Heart right ventricle (tissue), 16 donors: ENCODE data around the gene NME3. TPM values are rescaled to one million over a fixed set of nuclear protein-coding genes. Genes with fewer than 3 reads are reported as not detected.
A peak's percentile ranks its signal among the peaks of the same experiment; 100 is the strongest.

ENCODE experiments used
- ATAC-seq, 8 donors: fragments of 200-7000 bp; cut with Tn5 transposase; one replicate each; pipeline ENCODE4 v1.9.1; 2020; ENCODE audit warnings: mild to moderate bottlenecking in 8 of 8, moderate library complexity in 8 of 8, moderate number of reproducible peaks in 1 of 8
- DNase-seq, 2 donors: peaks; one replicate each; pipeline ENCODE4 v3.0.0-alpha.2; 2020
- H3K27ac ChIP-seq, 10 donors: fragments of 200-600 bp; sonication (generic) in 2 of 10; one replicate each; pipeline versions ENCODE4 v1.5.0 to v1.8.0; 2020 to 2022; ENCODE audit warnings: mild to moderate bottlenecking in 3 of 10
- H3K27me3 ChIP-seq, 7 donors: fragments of 200-600 bp; one replicate each; pipeline ENCODE4 v1.8.0; 2021 to 2022; ENCODE audit warnings: mild to moderate bottlenecking in 2 of 7
- H3K36me3 ChIP-seq, 9 donors: fragments of 200-600 bp; sonication (generic) in 1 of 9; one replicate each; pipeline versions ENCODE4 v1.5.0 to v1.8.0; 2020 to 2022; ENCODE audit warnings: mild to moderate bottlenecking in 2 of 9
- H3K4me1 ChIP-seq, 9 donors: fragments of 200-600 bp; sonication (generic) in 1 of 9; one replicate each; pipeline versions ENCODE4 v1.5.0 to v1.8.0; 2020 to 2022; ENCODE audit warnings: mild to moderate bottlenecking in 4 of 9
- H3K4me3 ChIP-seq, 10 donors: fragments of 200-600 bp; sonication (generic) in 2 of 10; one replicate each; pipeline versions ENCODE4 v1.5.0 to v1.8.0; 2020 to 2022; ENCODE audit warnings: mild to moderate bottlenecking in 7 of 10, moderate library complexity in 2 of 10
- H3K9me3 ChIP-seq, 11 donors: fragments of 200-600 bp in 10 of 11; sonication (generic) in 2 of 11; one replicate each; pipeline versions ENCODE4 v1.5.0 to v1.8.0; 2013 to 2022; ENCODE audit warnings: mild to moderate bottlenecking in 2 of 11, control low read depth in 1 of 11, moderate library complexity in 1 of 11
- WGBS, 2 donors: extraction: QIAGEN DNeasy Blood & Tissue Kit; methylation state at CpG; one replicate each; pipeline ENCODE4 v1.1.7; 2013; ENCODE audit warnings: inconsistent platforms in 1 of 2; 5-methylcytosine and 5-hydroxymethylcytosine counted together
- intact Hi-C, 10 donors: fragments of 100-400 bp; cut with DNase I; formaldehyde crosslinking; loops; one replicate each; pipeline versions ENCODE4 v1.11.1 to v1.14.2; 2022
- polyA plus RNA-seq, 2 donors: library from polyadenylated mRNA; stranded (reverse); fragments of 200-250 nt; gene quantifications; one replicate each; pipeline ENCODE4 v1.2.3, GENCODE V29; 2013
- total RNA-seq, 10 donors: library from RNA; stranded (reverse); fragmentation: NEBNext Ultra II Directional in 3 of 10; extraction: Animal tissue kit (Norgen Biotek cat#: 25700) in 3 of 10; gene quantifications; one replicate each; pipeline versions ENCODE4 v1.2.1 to v1.2.4, GENCODE V29; 2021 to 2023
- TF ChIP-seq, protein P1 (sequence below), 9 donors: fragments of 200-600 bp; sonication (generic) in 2 of 9; IDR thresholded peaks; one replicate each; pipeline versions ENCODE4 v1.5.0 to v1.8.0; 2021 to 2022; ENCODE audit warnings: antibody characterized with exemption in 9 of 9, mild to moderate bottlenecking in 5 of 9, moderate library complexity in 1 of 9
- donor health status: Arrhythmogenic right ventricular cardiomyopathy.
- donor health status: ischemic (EF 13 %, LVEDD 7.1; RV severe dilation, severe dysfunction).
- donor health status: healthy with polysubstance abuse.
- donor health status: DM: no; HTN: yes; CAD: no.
- donor health status: DM: no; HTN: no; CAD: no.
- donor health status: ischemic (EF 25% LVEDD 6.9; RV normal size, moderate dysfunction).
- donor health status: ischemic (EF 25% LVEDD 5.7; RV mildly dilated, moderate dysfunction).
- donor health status: healthy.
- donor health status: DM: yes; HTN: yes; CAD: no.
- donor health status: Ischemic cardiomyopathy.
- donor health status: ischemic (EF 35%, LVEDD 5.7; RV mildly dilated, moderate dysfunction).
- donor health status: nonischemic (EF 11% LVEDD 7.7; RV severe dilation, severe dysfunction).
- donor health status: DM: yes; HTN: yes; CAD: no.
- donor health status: PGD.
- donor health status: ischemic (EF 29% LVEDD 5.4; RV normal size, mild dysfunction).
- donor health status: nonischemic (EF 23%, LVEDD 6.1; RV moderate dilation, normal function).

NME3 gene
- total and polyA plus RNA-seq, 12 donors, result 21.8 to 176 (median 31.6) TPM

DNA sequence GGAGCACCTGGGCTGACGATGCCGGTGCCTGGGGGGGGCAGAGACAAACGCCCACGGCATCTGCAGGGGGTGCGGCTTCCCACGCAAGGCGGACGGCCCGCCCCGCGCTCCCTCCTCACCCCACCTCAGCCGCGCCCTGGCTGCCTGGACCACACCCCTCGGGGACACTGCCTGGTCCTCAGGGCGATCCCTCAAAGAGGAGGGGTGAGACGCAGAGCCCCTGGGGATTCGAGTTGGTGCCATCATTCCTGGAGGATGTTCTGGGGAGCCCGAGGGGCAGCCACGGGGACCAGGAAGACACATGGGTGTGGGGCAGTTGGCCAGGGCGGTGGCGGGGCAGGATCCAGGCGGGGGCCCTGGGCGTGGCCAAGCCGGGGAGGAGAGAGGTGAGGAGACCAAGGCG is 18.3 kb upstream of the NME3 start:
- Histone ChIP-seq H3K9me3 (no peaks in the 10 kb centered on the region), H3K27ac (no peak overlapping the region), H3K4me3 (no peak overlapping the region), H3K4me1 (peaks cover 0 to 18% (median 8%) of the 10 kb centered on the region in 9 donors), H3K27me3 (no peaks in the 10 kb centered on the region), H3K36me3 (peaks cover 0 to 63% (median 12%) of the 10 kb centered on the region in 9 donors)
- ATAC-seq (no peak), DNase-seq (peak in 1 of 2 donors; percentile 13)
- 90 to 92% methylated on average over 25 of the region's 25 CpGs for WGBS, 2 donors
- TF ChIP-seq, protein P1, sequence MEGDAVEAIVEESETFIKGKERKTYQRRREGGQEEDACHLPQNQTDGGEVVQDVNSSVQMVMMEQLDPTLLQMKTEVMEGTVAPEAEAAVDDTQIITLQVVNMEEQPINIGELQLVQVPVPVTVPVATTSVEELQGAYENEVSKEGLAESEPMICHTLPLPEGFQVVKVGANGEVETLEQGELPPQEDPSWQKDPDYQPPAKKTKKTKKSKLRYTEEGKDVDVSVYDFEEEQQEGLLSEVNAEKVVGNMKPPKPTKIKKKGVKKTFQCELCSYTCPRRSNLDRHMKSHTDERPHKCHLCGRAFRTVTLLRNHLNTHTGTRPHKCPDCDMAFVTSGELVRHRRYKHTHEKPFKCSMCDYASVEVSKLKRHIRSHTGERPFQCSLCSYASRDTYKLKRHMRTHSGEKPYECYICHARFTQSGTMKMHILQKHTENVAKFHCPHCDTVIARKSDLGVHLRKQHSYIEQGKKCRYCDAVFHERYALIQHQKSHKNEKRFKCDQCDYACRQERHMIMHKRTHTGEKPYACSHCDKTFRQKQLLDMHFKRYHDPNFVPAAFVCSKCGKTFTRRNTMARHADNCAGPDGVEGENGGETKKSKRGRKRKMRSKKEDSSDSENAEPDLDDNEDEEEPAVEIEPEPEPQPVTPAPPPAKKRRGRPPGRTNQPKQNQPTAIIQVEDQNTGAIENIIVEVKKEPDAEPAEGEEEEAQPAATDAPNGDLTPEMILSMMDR (IDR thresholded peaks at IDR 0.05), result no peak
- intact Hi-C loops, result loop anchor here in 1 of 10 donors (10.0 kb wide), 1 partner anchor 55 kb away; no protein-coding TSS in a partner anchor

- H3K9me3 ChIP-seq, result no peaks in the 10 kb centered on the region
- TF ChIP-seq, protein P1 (IDR thresholded peaks at IDR 0.05), result no peak
- 62 to 69% methylated on average over 18 to 19 of the region's 19 CpGs for WGBS, 2 donors
- no peak overlapping the region for H3K4me3 ChIP-seq
- no peak for ATAC-seq
- peaks cover 4 to 27% (median 15%) of the 10 kb centered on the region in 9 donors for H3K4me1 ChIP-seq
- no peak overlapping the region for H3K27ac ChIP-seq
- DNase-seq, result peak; percentile 7 to 10
- peaks cover 0 to 63% (median 12%) of the 10 kb centered on the region in 9 donors for H3K36me3 ChIP-seq
- H3K27me3 ChIP-seq, result no peaks in the 10 kb centered on the region
- intact Hi-C loops, result no loop called here
Measured at GRCh38 chr16:1788708-1789100, 17.4 kb upstream of the NME3 start.

- TF ChIP-seq, protein P1 (IDR thresholded peaks at IDR 0.05), result no peak
- Histone ChIP-seq H3K9me3 (no peaks in the 10 kb centered on the region), H3K4me1 (peaks cover 4 to 32% (median 15%) of the 10 kb centered on the region in 9 donors), H3K27me3 (no peaks in the 10 kb centered on the region), H3K36me3 (peaks cover 0 to 63% (median 12%) of the 10 kb centered on the region in 9 donors), H3K27ac (no peak overlapping the region), H3K4me3 (no peak overlapping the region)
- WGBS, 2 donors, result 89 to 90% methylated on average over 36 to 38 of the region's 38 CpGs
- ATAC-seq (no peak), DNase-seq (peak; percentile 3 to 14)
- intact Hi-C loops, result no loop called here
Measured at GRCh38 chr16:1788095-1788707, 16.9 kb upstream of the NME3 start.

DNA sequence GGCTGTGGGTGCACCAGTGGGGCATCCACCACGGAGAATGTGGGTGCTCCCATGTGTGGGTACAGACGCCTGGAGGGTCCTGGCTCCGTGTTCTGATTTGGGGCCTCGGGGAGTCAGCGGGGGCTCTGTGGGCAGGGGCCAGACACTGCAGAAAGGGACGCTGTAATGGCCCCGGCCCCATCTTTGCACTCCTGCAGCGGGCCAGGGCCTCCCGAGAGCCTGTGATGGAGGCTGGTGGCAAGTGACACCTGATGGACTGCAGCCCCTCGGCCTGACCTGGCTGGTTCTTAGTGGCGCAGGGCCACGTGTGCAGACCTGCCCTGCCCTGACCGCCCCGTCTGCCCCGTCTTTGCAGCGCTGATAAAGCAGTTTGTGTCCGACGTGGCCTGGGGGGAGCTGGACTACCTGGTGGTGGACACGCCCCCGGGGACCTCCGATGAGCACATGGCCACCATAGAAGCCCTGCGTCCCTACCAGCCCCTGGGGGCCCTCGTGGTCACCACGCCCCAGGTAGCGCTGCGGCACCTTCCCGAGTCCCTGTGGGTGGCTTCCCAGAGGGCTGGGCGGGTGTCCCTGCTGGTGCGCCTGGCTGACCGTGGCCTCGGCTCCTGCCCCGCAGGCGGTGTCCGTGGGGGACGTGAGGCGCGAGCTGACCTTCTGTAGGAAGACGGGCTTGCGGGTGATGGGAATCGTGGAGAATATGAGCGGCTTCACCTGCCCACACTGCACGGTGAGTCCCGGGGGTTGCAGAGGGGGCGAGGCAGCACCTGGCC is 16.2 kb upstream of the NME3 start:
- Histone ChIP-seq H3K36me3 (peaks cover 0 to 63% (median 12%) of the 10 kb centered on the region in 9 donors), H3K4me3 (no peak overlapping the region), H3K4me1 (peaks cover 4 to 33% (median 15%) of the 10 kb centered on the region in 9 donors), H3K27ac (no peak overlapping the region), H3K9me3 (no peaks in the 10 kb centered on the region), H3K27me3 (no peaks in the 10 kb centered on the region)
- TF ChIP-seq, protein P1 (IDR thresholded peaks at IDR 0.05), result no peak
- WGBS, 2 donors, result 91 to 93% methylated on average over 44 of the region's 44 CpGs
- DNase-seq, result peak; percentile 4 to 13
- ATAC-seq, result no peak
- intact Hi-C loops, result no loop called here
